ENCODE measurements around the gene RTN4.

The RTN4 gene

GRCh38 chr2:54962935-54963440, 87.3 kb downstream of the RTN4 start:
- no peak for TF ChIP-seq CTCF (IDR thresholded peaks at IDR 0.05; ENCODE audit: low read depth, low read length)
- no peak overlapping the region for H3K4me3 ChIP-seq (ENCODE audit: low read depth, low read length)

- TF ChIP-seq CTCF (IDR thresholded peaks at IDR 0.05; ENCODE audit: low read depth, low read length) = no peak
- H3K4me3 ChIP-seq (ENCODE audit: low read depth, low read length) = no peak overlapping the region
These were observed 87.7 kb downstream of the RTN4 start for GRCh38 chr2:54962511-54962910.

- no peak for TF ChIP-seq CTCF (IDR thresholded peaks at IDR 0.05; ENCODE audit: low read depth, low read length)
- H3K4me3 ChIP-seq (ENCODE audit: low read depth, low read length) = no peak overlapping the region
These were observed 90.1 kb downstream of the RTN4 start for GRCh38 chr2:54960164-54960563.

- no peak for TF ChIP-seq CTCF (IDR thresholded peaks at IDR 0.05; ENCODE audit: low read depth, low read length)
These were observed 91.4 kb downstream of the RTN4 start for GRCh38 chr2:54958717-54959371.

GRCh38 chr2:54957321-54957999, 92.8 kb downstream of the RTN4 start:
- H3K4me3 ChIP-seq (ENCODE audit: low read depth, low read length) = no peak overlapping the region
- no peak for TF ChIP-seq CTCF (IDR thresholded peaks at IDR 0.05; ENCODE audit: low read depth, low read length)

More at GRCh38 chr2:54958717-54959371, 91.4 kb downstream of the RTN4 start:
- no peak overlapping the region for H3K4me3 ChIP-seq (ENCODE audit: low read depth, low read length)

GRCh38 chr2:54956111-54956627, 94.1 kb downstream of the RTN4 start:
- no peak overlapping the region for H3K4me3 ChIP-seq (ENCODE audit: low read depth, low read length)

More at GRCh38 chr2:54956111-54956627, 94.1 kb downstream of the RTN4 start:
- no peak for TF ChIP-seq CTCF (IDR thresholded peaks at IDR 0.05; ENCODE audit: low read depth, low read length)

Measured in WI38 (cell line).